Lower lobe of right lung (tissue), 2 donors: Measurements from ENCODE around the gene TM9SF2. TPM values are rescaled to one million over a fixed set of nuclear protein-coding genes. Genes with fewer than 3 reads are reported as not detected.
"Not testable (repeated sequence)": the region's sequence is repeated elsewhere in the genome, so short reads cannot be mapped to it uniquely, and the experiment has no call there.

Experiments used
- ATAC-seq, 2 donors: fragments of 200-7000 bp; cut with Tn5 transposase; one replicate each; pipeline ENCODE4 v1.9.1; 2020 to 2022; ENCODE audit warnings: mild to moderate bottlenecking in 2 of 2, moderate library complexity in 2 of 2
- DNase-seq: peaks from one replicate; pipeline ENCODE4 v3.0.0-alpha.2; 2020
- H3K27ac ChIP-seq: fragments of 200-600 bp; one replicate; pipeline ENCODE4 v1.8.0; 2022
- H3K27me3 ChIP-seq: fragments of 200-600 bp; one replicate; pipeline ENCODE4 v1.8.0; 2022; ENCODE audit warnings: low read depth
- H3K36me3 ChIP-seq: fragments of 200-600 bp; one replicate; pipeline ENCODE4 v1.8.0; 2022; ENCODE audit warnings: mild to moderate bottlenecking
- H3K4me1 ChIP-seq: fragments of 200-600 bp; one replicate; pipeline ENCODE4 v1.8.0; 2022
- H3K4me3 ChIP-seq: fragments of 200-600 bp; one replicate; pipeline ENCODE4 v1.8.0; 2022; ENCODE audit warnings: mild to moderate bottlenecking
- H3K9me3 ChIP-seq: fragments of 200-600 bp; one replicate; pipeline ENCODE4 v1.8.0; 2022
- CTCF ChIP-seq: fragments of 200-600 bp; IDR thresholded peaks from one replicate; pipeline ENCODE4 v1.8.0; 2022; ENCODE audit warnings: antibody characterized with exemption, mild to moderate bottlenecking
- intact Hi-C: fragments of 100-400 bp; cut with DNase I; formaldehyde crosslinking; loops from one replicate; pipeline ENCODE4 v1.11.0; 2022
- total RNA-seq: library from RNA; stranded (reverse); fragmentation: NEBNext Ultra II Directional; extraction: Animal tissue kit (Norgen Biotek cat#: 25700); gene quantifications from one replicate; pipeline ENCODE4 v1.2.1, GENCODE V29; 2021
- donor health status: DM: no; HTN: yes; CAD: no; lungs with severe emphysema.

The TM9SF2 gene
- total RNA-seq, 1 donor from 2014 or later: 138 TPM

GRCh38 chr13:99563404-99563803 lies 62.1 kb downstream of the TM9SF2 start:
- no peak for ATAC-seq
- Histone ChIP-seq H3K27ac (no peak overlapping the region), H3K4me1 (no peaks in the 10 kb centered on the region), H3K4me3 (no peak overlapping the region), H3K27me3 (no peaks in the 10 kb centered on the region), H3K9me3 (no peaks in the 10 kb centered on the region), H3K36me3 (peaks cover 58% of the 10 kb centered on the region)
- no peak for TF ChIP-seq CTCF
- intact Hi-C loops: no loop called here
- no peak for DNase-seq

- Histone ChIP-seq H3K27me3 (no peaks in the 10 kb centered on the region), H3K27ac (no peak overlapping the region), H3K9me3 (no peaks in the 10 kb centered on the region), H3K4me1 (no peaks in the 10 kb centered on the region), H3K36me3 (peaks cover 50% of the 10 kb centered on the region), H3K4me3 (no peak overlapping the region)
- TF ChIP-seq CTCF: no peak
- intact Hi-C loops: no loop called here
- ATAC-seq: no peak
- DNase-seq: no peak
Measured at GRCh38 chr13:99564386-99564785, 63.1 kb downstream of the TM9SF2 start.

GRCh38 chr13:99565478-99566124 lies 64.3 kb downstream of the TM9SF2 start:
- Histone ChIP-seq H3K27me3 (no peaks in the 10 kb centered on the region), H3K4me1 (no peaks in the 10 kb centered on the region), H3K9me3 (no peaks in the 10 kb centered on the region), H3K4me3 (no peak overlapping the region), H3K27ac (no peak overlapping the region), H3K36me3 (peaks cover 38% of the 10 kb centered on the region)
- intact Hi-C loops: no loop called here
- DNase-seq (no peak), ATAC-seq (no peak)
- TF ChIP-seq CTCF: no peak

GRCh38 chr13:99566125-99567083 lies 65.1 kb downstream of the TM9SF2 start:
- no peaks in the 10 kb centered on the region for H3K4me1 ChIP-seq
- H3K9me3 ChIP-seq: no peaks in the 10 kb centered on the region
- no peak overlapping the region for H3K27ac ChIP-seq
- H3K4me3 ChIP-seq: no peak overlapping the region
- intact Hi-C loops: no loop called here
- no peaks in the 10 kb centered on the region for H3K27me3 ChIP-seq
- no peak for TF ChIP-seq CTCF
- ATAC-seq: no peak
- no peak for DNase-seq
- peaks cover 30% of the 10 kb centered on the region for H3K36me3 ChIP-seq

- H3K9me3 ChIP-seq, ATAC-seq, H3K27me3 ChIP-seq, intact Hi-C loops, DNase-seq, H3K4me3 ChIP-seq, H3K4me1 ChIP-seq, H3K27ac ChIP-seq: not testable (repeated sequence)
- H3K36me3 ChIP-seq: peaks cover 13% of the 10 kb centered on the region
Measured at GRCh38 chr13:99568901-99569300, 67.6 kb downstream of the TM9SF2 start.

GRCh38 chr13:99572131-99572530 lies 70.9 kb downstream of the TM9SF2 start:
- no peaks in the 10 kb centered on the region for H3K4me1 ChIP-seq
- H3K27me3 ChIP-seq: peaks cover 6% of the 10 kb centered on the region
- no peak for DNase-seq
- ATAC-seq: no peak
- intact Hi-C loops: no loop called here
- H3K36me3 ChIP-seq: no peaks in the 10 kb centered on the region
- no peak overlapping the region for H3K4me3 ChIP-seq
- H3K9me3 ChIP-seq: no peaks in the 10 kb centered on the region
- H3K27ac ChIP-seq: no peak overlapping the region
- TF ChIP-seq CTCF: no peak
